Esophagus muscularis mucosa (tissue), 4 donors: ENCODE data around the gene ASTL. TPM values are rescaled to one million over a fixed set of nuclear protein-coding genes. Genes with fewer than 3 reads are reported as not detected.

Experiments used
- DNase-seq: peaks from one replicate; pipeline ENCODE4 v3.0.0-alpha.2; 2017; ENCODE audit errors: extremely low spot score
- H3K27ac ChIP-seq, 4 donors: fragments of 200-600 bp; sonication (generic); replicated peaks in 1 of 4; 1 replicate in 3 of 4; 2 replicates in 1 of 4; pipeline ENCODE4 v1.5.1; 2016 to 2019; ENCODE audit warnings: mild to moderate bottlenecking in 1 of 4
- H3K27me3 ChIP-seq, 4 donors: fragments of 200-600 bp; sonication (generic); one replicate each; pipeline versions ENCODE4 v1.5.1 to v1.6.0; 2016 to 2019
- H3K36me3 ChIP-seq, 4 donors: fragments of 200-600 bp; sonication (generic); one replicate each; pipeline ENCODE4 v1.5.1; 2016 to 2019
- H3K4me1 ChIP-seq, 4 donors: fragments of 200-600 bp; sonication (generic); one replicate each; pipeline ENCODE4 v1.5.1; 2016 to 2019
- H3K4me3 ChIP-seq, 4 donors: fragments of 200-600 bp; sonication (generic); 1 replicate in 2 of 4; 2 replicates in 2 of 4; pipeline ENCODE4 v1.5.1; 2016 to 2019; ENCODE audit warnings: mild to moderate bottlenecking in 4 of 4, moderate library complexity in 1 of 4
- H3K9me3 ChIP-seq, 4 donors: fragments of 200-600 bp; sonication (generic); 1 replicate in 3 of 4; 2 replicates in 1 of 4; pipeline ENCODE4 v1.5.1; 2016 to 2019
- EP300 ChIP-seq: sonication (generic); formaldehyde crosslinking; IDR thresholded peaks from one replicate; pipeline ENCODE4 v1.6.1; 2017; ENCODE audit warnings: antibody characterized with exemption
- POLR2A ChIP-seq: fragments of 450-650 bp; IDR thresholded peaks from one replicate; pipeline ENCODE4 v1.6.1; 2017; ENCODE audit warnings: antibody characterized with exemption, moderate library complexity, mild to moderate bottlenecking, low read depth
- POLR2AphosphoS5 ChIP-seq, 2 donors: sonication (generic); formaldehyde crosslinking; IDR thresholded peaks; one replicate each; pipeline ENCODE4 v1.6.1; 2017; ENCODE audit warnings: antibody characterized with exemption in 2 of 2
- WGBS: methylation state at CpG from one replicate; pipeline ENCODE4 v1.1.5; 2018; 5-methylcytosine and 5-hydroxymethylcytosine counted together
- intact Hi-C: fragments of 100-400 bp; cut with DNase I; formaldehyde crosslinking; loops from one replicate; pipeline ENCODE4 v1.15.1; 2023
- total RNA-seq, 4 donors: library from RNA; depleted of rRNA; stranded (reverse); fragments of >200 nt; gene quantifications; one replicate each; pipeline versions ENCODE4 v1.1.0 to v1.2.1, GENCODE V29; 2016
- TF ChIP-seq, protein P1 (sequence below), 3 experiments: fragments of 200-600 bp in 2 of 3; fragments of 450-650 bp in 1 of 3; sonication (generic) in 2 of 3; IDR thresholded peaks; one replicate each; pipeline ENCODE4 v1.5.1; 2017 to 2019; ENCODE audit warnings: antibody characterized with exemption in 3 of 3, mild to moderate bottlenecking in 2 of 3, moderate library complexity in 1 of 3

ASTL gene
- total RNA-seq, 4 donors from 2014 or later, result not detected

DNA sequence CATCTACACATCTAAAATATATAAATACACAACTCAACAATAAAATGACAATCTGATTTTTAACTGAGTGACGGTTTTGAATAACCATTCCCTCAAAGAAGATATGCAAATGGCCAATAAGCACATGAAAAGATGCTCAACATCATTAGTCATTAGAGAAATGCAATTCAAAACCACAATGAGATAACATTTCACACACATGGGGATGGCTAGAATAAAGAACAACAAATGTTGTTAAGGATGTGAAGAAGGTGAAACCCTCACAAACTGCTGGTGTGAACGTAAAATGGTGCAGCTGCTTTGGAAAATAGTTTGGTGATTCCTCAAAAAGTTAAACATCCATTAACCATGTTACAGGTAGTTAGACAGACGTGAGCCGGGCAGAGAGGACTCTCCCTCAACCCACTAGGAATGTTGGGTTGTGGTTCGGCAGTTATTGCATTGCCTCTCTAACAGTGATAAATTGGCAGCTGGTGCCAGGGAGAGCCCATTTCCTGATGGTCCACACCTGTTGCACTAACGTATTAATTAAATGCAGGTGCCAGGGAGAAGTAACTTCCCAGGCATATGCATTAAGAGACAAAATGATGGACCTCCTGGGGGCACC lies 29.2 kb upstream of the ASTL start:
- H3K4me3 ChIP-seq, result no peak overlapping the region
- intact Hi-C loops, result no loop called here
- H3K36me3 ChIP-seq, result no peaks in the 10 kb centered on the region
- no peaks in the 10 kb centered on the region for H3K4me1 ChIP-seq
- DNase-seq, result no peak
- peaks cover 0 to 12% (median 0%) of the 10 kb centered on the region in 4 donors for H3K27me3 ChIP-seq
- 80% methylated on average over 6 of the region's 6 CpGs for WGBS
- H3K27ac ChIP-seq, result no peak overlapping the region
- no peak for TF ChIP-seq POLR2A
- TF ChIP-seq, protein P1, sequence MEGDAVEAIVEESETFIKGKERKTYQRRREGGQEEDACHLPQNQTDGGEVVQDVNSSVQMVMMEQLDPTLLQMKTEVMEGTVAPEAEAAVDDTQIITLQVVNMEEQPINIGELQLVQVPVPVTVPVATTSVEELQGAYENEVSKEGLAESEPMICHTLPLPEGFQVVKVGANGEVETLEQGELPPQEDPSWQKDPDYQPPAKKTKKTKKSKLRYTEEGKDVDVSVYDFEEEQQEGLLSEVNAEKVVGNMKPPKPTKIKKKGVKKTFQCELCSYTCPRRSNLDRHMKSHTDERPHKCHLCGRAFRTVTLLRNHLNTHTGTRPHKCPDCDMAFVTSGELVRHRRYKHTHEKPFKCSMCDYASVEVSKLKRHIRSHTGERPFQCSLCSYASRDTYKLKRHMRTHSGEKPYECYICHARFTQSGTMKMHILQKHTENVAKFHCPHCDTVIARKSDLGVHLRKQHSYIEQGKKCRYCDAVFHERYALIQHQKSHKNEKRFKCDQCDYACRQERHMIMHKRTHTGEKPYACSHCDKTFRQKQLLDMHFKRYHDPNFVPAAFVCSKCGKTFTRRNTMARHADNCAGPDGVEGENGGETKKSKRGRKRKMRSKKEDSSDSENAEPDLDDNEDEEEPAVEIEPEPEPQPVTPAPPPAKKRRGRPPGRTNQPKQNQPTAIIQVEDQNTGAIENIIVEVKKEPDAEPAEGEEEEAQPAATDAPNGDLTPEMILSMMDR (IDR thresholded peaks at IDR 0.05), result no peak
- no peak for TF ChIP-seq EP300
- TF ChIP-seq POLR2AphosphoS5 (IDR thresholded peaks at IDR 0.05), result no peak
- peaks cover 0 to 6% (median 0%) of the 10 kb centered on the region in 4 donors for H3K9me3 ChIP-seq

DNA sequence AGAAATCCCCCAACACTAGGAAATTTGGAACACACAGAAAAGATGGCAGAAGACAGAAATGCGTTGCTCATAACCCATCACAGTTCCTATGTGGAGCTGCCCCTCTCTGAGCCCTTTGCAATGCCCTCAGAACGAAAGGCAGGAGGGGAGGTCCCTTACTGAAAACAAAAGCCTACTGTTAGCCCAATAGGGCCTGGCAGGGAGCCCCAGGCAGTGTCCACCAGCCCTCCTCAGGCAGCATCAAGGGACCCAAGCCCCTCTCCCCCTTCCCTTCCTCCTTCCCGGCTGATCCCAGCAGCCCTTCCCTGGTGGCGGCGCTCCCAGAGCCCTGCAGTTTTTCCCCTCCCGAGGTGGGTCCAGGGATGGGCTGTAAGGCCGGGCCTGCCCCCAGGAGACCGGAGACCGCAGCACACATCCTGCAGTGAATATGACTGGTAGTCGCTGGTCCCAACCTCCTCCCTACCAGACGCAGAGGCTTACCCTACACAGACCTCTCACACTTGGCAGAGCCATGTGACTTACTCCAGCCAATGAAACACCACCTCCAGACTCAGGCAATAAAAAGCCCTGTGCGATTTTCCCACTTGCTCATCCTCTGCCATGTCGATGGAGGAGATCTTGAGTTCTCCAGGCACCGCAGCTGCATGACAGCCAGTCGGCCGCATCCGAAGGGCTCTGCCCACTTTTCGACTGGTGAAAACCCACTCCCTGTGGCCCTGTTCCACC lies 26.3 kb upstream of the ASTL start:
- no peak for DNase-seq
- intact Hi-C loops, result no loop called here
- no peak for TF ChIP-seq EP300
- no peak for TF ChIP-seq POLR2A
- TF ChIP-seq POLR2AphosphoS5 (IDR thresholded peaks at IDR 0.05), result no peak
- TF ChIP-seq, protein P1 (IDR thresholded peaks at IDR 0.05), result no peak
- Histone ChIP-seq H3K36me3 (no peaks in the 10 kb centered on the region), H3K4me1 (no peaks in the 10 kb centered on the region), H3K27me3 (peaks cover 0 to 12% (median 0%) of the 10 kb centered on the region in 4 donors), H3K4me3 (no peak overlapping the region), H3K27ac (no peak overlapping the region), H3K9me3 (peaks cover 0 to 11% (median 2%) of the 10 kb centered on the region in 4 donors)
- 80% methylated on average over 14 of the region's 18 CpGs for WGBS

DNA sequence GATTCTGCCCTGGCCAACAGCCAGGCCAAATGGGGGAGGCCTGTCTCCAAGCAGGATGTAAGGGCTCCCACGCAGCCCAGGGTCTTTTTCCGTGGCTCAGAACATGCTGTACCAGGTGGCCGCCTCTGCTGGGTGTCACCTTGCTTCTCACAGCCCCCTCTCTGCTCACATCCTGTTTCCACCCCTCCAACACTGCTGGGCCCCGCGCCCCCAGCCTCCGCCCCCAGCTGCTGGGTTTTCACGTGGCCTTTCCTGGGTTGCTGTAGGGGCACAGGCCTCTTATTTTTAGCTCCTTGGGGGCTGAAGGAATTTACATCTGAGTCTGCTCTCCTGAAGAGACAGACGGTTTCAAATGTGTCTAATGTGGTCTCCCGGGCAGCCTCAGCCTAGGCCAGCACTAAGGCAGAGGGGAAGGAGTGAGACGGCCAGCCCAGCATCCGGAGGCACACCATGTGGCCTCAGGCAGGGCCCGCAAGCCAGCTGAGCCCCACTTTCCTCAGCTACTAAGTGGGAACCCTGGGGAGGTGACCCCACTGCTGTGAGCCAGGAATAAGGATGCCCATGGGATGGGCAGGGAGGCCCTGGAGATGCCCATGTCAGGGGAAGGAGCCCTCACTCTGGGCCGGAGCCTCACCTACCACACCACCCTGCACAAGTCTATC lies 25.6 kb upstream of the ASTL start:
- H3K4me3 ChIP-seq, result no peak overlapping the region
- TF ChIP-seq EP300, result no peak
- no peak for TF ChIP-seq POLR2AphosphoS5 (IDR thresholded peaks at IDR 0.05)
- TF ChIP-seq POLR2A, result no peak
- TF ChIP-seq, protein P1 (IDR thresholded peaks at IDR 0.05), result no peak
- H3K36me3 ChIP-seq, result no peaks in the 10 kb centered on the region
- no peaks in the 10 kb centered on the region for H3K4me1 ChIP-seq
- peaks cover 0 to 11% (median 1%) of the 10 kb centered on the region in 4 donors for H3K9me3 ChIP-seq
- H3K27me3 ChIP-seq, result peaks cover 0 to 12% (median 0%) of the 10 kb centered on the region in 4 donors
- intact Hi-C loops, result no loop called here
- 58% methylated on average over 9 of the region's 13 CpGs for WGBS
- no peak overlapping the region for H3K27ac ChIP-seq
- DNase-seq, result no peak

DNA sequence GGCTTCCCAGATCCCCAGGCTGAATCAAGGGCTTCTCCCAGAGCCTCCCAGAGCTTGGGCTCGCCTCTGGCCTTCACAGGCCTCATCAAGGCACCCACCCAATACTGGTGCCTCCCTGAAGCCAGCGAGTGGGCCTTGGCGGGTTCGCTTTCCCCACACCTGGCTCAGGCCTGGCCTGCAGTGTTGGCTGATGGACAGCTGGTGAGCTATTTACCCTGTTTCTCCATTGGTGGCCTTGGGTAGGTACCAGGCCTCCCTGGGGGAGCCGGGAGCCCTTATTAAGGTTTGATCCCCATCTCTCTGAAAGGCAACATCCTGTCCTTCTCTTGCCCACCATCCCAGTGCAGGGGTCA lies 25.1 kb upstream of the ASTL start:
- Histone ChIP-seq H3K27me3 (peaks cover 0 to 12% (median 0%) of the 10 kb centered on the region in 4 donors), H3K36me3 (no peaks in the 10 kb centered on the region), H3K9me3 (peaks cover 0 to 11% (median 1%) of the 10 kb centered on the region in 4 donors), H3K27ac (no peak overlapping the region), H3K4me3 (no peak overlapping the region), H3K4me1 (no peaks in the 10 kb centered on the region)
- TF ChIP-seq POLR2AphosphoS5 (IDR thresholded peaks at IDR 0.05), result no peak
- TF ChIP-seq POLR2A, result no peak
- no peak for TF ChIP-seq EP300
- TF ChIP-seq, protein P1 (IDR thresholded peaks at IDR 0.05), result no peak
- 97% methylated on average over 4 of the region's 5 CpGs for WGBS
- intact Hi-C loops, result no loop called here
- no peak for DNase-seq
